BJ (cell line): ENCODE data around the gene C2orf49. TPM values are rescaled to one million over a fixed set of nuclear protein-coding genes. Genes with fewer than 3 reads are reported as not detected.

Experiments
- CTCF ChIA-PET: fragments of 350-600 bp; formaldehyde crosslinking; extraction: SDS; loops from one replicate; lab custom pipeline; 2021; ENCODE audit warnings: antibody characterized with exemption, inconsistent platforms; lab: Yijun Ruan, JAX
- POLR2A ChIA-PET: fragments of 300-600 bp; sonication (Branson Sonifier 250); formaldehyde crosslinking; extraction: SDS; loops from one replicate; lab custom pipeline; 2021; ENCODE audit warnings: antibody characterized with exemption; lab: Charles Lee
- DNase-seq: peaks from one replicate; pipeline ENCODE4 v3.0.0-alpha.2; 2011; ENCODE audit warnings: low read depth
- H3K27me3 ChIP-seq: 2 replicates; pipeline ENCODE4 v1.6.0; 2011; ENCODE audit warnings: low read length; ENCODE audit not compliant: control insufficient read depth, insufficient read depth
- H3K36me3 ChIP-seq: 2 replicates; pipeline ENCODE4 v1.5.1; 2011; ENCODE audit warnings: low read length; ENCODE audit not compliant: control insufficient read depth, insufficient read depth
- H3K4me3 ChIP-seq: 2 replicates; pipeline ENCODE4 v1.5.1; 2011; ENCODE audit warnings: low read depth, mild to moderate bottlenecking, control low read depth, low read length
- polyA plus RNA-seq: library from polyadenylated mRNA; depleted of rRNA; stranded (reverse); fragments of >200 nt; gene quantifications from 2 replicates; pipeline ENCODE4 v1.2.3, GENCODE V29; 2011
- TF ChIP-seq, protein P1 (sequence below): IDR thresholded peaks from 2 replicates; pipeline ENCODE4 v1.5.1; 2011; ENCODE audit warnings: low read depth, mild to moderate bottlenecking, control low read depth, inconsistent platforms, low read length, moderate library complexity; ENCODE audit not compliant: insufficient read depth

The C2orf49 gene
- polyA plus RNA-seq, 1 experiment = 12.2 TPM

DNA sequence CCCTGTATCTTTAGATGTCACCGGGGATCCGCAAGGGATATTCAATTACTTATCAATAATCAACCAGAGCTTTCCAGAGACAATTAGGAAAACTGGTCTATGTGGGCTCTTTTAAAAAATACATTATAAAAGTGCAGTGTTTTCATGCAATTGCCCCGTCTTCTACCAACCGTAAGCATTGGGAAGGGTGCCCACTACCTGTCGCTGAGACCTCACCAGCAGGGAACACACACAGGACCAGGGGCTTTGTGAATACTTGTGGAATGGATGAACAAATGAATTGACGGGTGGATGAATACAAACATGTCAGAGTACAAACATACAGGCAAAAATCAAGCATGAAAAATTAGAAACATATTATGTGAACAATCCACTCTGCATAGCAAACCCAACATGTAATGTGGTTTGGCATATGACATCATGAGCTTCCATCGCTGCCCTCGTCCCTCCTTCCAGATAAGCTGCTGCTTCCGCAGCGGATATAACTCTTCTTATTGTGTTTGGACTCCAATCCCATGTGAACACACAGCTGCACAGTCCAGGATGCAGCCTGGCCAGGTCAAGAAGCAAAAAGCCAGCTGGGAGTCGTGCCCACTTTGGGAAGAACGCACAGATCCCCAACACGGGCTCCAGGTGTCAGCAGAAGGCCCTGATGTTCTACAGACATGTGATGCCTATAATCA lies 56.2 kb downstream of the C2orf49 start:
- CTCF ChIA-PET = interaction anchor here (1.1 to 1.4 kb wide), 3 partner anchors 10 to 94 kb away, joined by 3 read pairs; no protein-coding TSS in a partner anchor
- POLR2A ChIA-PET = no interaction called here
- Histone ChIP-seq H3K4me3 (no peak overlapping the region), H3K27me3 (no peaks in the 10 kb centered on the region), H3K36me3 (peaks cover 9% of the 10 kb centered on the region)
- DNase-seq = no peak
- TF ChIP-seq, protein P1, sequence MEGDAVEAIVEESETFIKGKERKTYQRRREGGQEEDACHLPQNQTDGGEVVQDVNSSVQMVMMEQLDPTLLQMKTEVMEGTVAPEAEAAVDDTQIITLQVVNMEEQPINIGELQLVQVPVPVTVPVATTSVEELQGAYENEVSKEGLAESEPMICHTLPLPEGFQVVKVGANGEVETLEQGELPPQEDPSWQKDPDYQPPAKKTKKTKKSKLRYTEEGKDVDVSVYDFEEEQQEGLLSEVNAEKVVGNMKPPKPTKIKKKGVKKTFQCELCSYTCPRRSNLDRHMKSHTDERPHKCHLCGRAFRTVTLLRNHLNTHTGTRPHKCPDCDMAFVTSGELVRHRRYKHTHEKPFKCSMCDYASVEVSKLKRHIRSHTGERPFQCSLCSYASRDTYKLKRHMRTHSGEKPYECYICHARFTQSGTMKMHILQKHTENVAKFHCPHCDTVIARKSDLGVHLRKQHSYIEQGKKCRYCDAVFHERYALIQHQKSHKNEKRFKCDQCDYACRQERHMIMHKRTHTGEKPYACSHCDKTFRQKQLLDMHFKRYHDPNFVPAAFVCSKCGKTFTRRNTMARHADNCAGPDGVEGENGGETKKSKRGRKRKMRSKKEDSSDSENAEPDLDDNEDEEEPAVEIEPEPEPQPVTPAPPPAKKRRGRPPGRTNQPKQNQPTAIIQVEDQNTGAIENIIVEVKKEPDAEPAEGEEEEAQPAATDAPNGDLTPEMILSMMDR = no peak

DNA sequence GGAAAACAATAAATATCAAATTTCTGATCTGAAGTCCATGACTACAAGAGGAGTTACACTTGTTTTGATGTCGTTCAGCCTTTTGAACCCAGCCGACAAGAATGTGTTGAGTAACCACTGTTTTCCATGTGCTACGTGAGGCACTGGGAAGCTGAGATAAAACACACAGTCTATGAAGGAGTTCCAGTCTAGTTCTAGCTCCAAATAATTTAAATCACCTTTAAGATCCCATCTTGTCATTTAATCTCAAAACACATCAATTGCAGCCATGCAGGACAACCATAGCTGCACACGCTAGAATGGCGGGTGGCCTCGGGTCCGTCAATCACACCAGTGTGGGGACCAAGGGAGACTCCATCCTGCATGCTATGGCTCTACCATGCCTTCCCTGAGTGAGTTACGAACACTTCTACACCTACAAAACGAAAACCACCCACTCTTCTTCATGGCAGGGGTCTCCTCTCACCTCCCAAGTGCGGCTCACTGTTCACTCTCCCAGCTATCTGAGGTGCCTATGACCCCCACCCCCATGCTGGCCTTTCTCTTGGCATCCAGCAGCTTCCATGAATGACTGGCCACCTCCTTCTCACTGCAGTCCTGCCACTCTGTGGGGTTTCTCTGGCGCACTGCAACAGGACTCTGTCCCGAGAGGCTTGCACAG lies 57.7 kb downstream of the C2orf49 start:
- DNase-seq = no peak
- H3K4me3 ChIP-seq = peak overlapping the region; percentile 100
- CTCF ChIA-PET = interaction anchor here (0.9 to 1.7 kb wide), 2 partner anchors 50 to 126 kb away, joined by 4 to 8 read pairs; no protein-coding TSS in a partner anchor
- TF ChIP-seq, protein P1 = no peak
- H3K36me3 ChIP-seq = peaks cover 8% of the 10 kb centered on the region
- H3K27me3 ChIP-seq = no peaks in the 10 kb centered on the region
- POLR2A ChIA-PET = no interaction called here

DNA sequence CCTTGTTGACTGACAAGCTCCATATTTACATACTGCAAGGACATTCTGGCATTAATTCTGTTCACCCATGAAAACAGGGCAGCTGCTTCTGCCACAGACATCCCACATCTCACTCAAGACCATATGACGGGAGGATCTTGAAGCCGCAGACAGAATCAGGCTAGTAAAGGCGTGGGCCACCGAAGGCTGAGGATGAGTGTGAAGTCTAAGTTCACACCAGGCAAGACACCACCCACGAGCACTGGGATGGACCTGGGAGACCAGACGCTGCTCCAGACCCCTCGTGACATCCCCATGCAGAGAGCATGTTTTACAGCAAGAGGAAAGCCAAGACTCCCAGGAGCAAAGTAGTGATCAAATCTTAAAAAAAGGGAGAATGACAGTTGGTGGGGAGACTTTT lies 58.4 kb downstream of the C2orf49 start:
- CTCF ChIA-PET = interaction anchor here (0.9 to 1.7 kb wide), 3 partner anchors 17 to 126 kb away, joined by 4 to 8 read pairs (median 4); no protein-coding TSS in a partner anchor
- no peaks in the 10 kb centered on the region for H3K27me3 ChIP-seq
- H3K4me3 ChIP-seq = peak overlapping the region; percentile 100
- no peak for DNase-seq
- TF ChIP-seq, protein P1 = no peak
- POLR2A ChIA-PET = no interaction called here
- H3K36me3 ChIP-seq = peaks cover 8% of the 10 kb centered on the region

DNA sequence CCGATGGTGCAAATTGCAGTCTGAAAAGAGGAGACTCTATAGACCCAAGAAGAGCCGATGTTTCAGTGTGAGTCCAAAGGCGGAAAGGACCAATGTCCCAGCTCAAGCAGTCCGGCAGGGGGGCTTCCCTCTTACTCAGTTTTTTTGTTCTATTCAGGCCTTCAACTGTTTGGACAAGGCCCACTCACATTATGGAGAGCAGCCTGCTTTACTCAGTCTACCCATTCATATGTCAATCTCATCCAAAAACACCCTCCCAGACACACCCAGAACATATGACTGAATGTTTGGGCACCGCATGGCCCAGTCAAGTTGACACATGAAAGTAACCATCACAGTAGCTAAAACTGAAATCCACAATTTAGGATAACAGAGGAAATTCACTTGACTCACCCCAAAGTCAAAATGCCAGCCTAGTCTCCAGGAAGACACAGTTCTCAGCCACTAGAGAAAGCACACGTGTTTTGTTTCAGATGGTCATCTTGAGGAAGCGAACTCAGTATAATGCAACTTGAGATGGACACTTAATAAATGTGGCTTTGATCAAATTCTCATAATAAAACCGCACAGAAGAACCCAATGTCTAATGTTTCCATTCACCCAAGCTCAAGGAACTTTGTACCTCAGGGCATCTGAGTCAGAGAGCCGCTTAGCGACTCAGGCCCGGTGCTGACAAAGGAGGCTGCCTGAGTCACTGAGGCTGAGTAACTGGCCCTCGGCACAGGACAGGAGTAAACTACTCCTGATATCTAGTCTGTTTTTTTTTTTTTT lies 59.1 kb downstream of the C2orf49 start:
- H3K4me3 ChIP-seq = peak overlapping the region; percentile 100
- peaks cover 8% of the 10 kb centered on the region for H3K36me3 ChIP-seq
- TF ChIP-seq, protein P1 = no peak
- peak; percentile 98 for DNase-seq
- ChIA-PET POLR2A (interaction anchor here (0.7 kb wide), 1 partner anchor 18 kb away, joined by 21 read pairs; no protein-coding TSS in a partner anchor), CTCF (interaction anchor here (0.6 to 1.7 kb wide), 5 partner anchors 16 to 68 kb away, joined by 3 to 8 read pairs (median 3); no protein-coding TSS in a partner anchor)
- no peaks in the 10 kb centered on the region for H3K27me3 ChIP-seq
